OCI-LY7 (cell line): ENCODE measurements around the gene KAZN.

Experiments used
- EZH2phosphoT487 ChIP-seq: fragments of 200-600 bp; sonication (generic); IDR thresholded peaks from 2 replicates; pipeline ENCODE4 v1.6.1; 2018; ENCODE audit warnings: low read depth, borderline replicate concordance, mild to moderate bottlenecking, mixed run types, antibody characterized with exemption, low read length, moderate library complexity, mixed read lengths
- TF ChIP-seq, protein P1 (sequence below): fragments of 200-600 bp; sonication (generic); conservative IDR thresholded peaks from 2 replicates; pipeline ENCODE4 v1.5.1; 2014; ENCODE audit warnings: mild to moderate bottlenecking, antibody characterized with exemption, low read length, moderate library complexity, mixed read lengths

DNA sequence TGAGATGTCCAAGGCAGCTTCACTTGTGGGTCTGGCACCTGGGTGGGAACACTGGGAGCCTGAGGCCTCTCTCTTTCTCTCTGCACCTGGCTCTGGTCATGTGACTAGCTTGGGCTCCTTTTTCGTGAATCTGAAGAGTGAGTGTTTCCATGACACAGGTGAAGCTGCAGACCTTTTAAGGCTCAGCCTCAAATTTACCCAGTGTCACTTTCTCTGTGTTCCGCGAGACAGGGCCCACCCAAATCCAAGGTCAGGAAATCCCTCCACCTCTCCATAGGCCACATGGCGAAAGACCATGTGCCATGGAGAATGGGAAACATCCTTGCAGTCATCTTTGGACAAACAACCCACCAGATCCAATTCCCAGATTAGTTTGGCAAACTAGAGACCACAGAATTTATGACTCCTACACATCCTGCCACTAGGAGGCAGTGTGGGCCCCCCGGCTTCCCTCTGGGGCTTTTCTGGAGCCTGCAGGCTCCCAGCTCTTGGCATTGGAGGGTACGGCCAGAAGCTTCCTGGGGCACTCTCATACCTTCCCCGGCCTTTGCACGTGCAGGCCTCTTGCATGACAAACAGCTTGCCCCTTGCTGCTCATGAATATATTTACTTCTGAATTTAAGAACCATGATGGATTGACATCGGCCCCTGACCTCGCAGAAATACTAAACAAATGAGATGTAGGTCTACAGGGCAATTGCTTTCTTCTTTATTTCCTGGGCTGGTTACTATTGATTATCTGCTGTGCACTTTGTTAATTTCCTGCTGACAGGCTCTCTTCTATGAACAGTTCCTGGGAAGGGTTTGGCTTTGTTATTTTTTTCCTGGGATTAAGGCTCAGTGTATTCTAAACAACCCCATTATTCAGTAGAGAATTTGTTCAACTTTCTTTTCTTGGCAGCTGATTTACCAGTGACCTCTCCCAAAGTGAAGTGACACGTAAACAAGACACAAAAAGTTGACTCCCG, 180.7 kb downstream of the KAZN start:
- TF ChIP-seq, protein P1, sequence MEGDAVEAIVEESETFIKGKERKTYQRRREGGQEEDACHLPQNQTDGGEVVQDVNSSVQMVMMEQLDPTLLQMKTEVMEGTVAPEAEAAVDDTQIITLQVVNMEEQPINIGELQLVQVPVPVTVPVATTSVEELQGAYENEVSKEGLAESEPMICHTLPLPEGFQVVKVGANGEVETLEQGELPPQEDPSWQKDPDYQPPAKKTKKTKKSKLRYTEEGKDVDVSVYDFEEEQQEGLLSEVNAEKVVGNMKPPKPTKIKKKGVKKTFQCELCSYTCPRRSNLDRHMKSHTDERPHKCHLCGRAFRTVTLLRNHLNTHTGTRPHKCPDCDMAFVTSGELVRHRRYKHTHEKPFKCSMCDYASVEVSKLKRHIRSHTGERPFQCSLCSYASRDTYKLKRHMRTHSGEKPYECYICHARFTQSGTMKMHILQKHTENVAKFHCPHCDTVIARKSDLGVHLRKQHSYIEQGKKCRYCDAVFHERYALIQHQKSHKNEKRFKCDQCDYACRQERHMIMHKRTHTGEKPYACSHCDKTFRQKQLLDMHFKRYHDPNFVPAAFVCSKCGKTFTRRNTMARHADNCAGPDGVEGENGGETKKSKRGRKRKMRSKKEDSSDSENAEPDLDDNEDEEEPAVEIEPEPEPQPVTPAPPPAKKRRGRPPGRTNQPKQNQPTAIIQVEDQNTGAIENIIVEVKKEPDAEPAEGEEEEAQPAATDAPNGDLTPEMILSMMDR = peak; percentile 95
- no peak for TF ChIP-seq EZH2phosphoT487
